Measurements from ENCODE around the gene DMD.

DMD gene

GRCh38 chrX:31331928-31332327 is 1879.4 kb downstream of the DMD start:
- Histone ChIP-seq H3K9me3 (ENCODE audit: insufficient read depth, low read length) (no peaks in the 10 kb centered on the region), H4K20me1 (ENCODE audit: insufficient read depth, low read length) (no peaks in the 10 kb centered on the region), H3K9ac (ENCODE audit: low read length) (no peak overlapping the region), H3K4me2 (ENCODE audit: low read length) (no peak overlapping the region), H2AFZ (ENCODE audit: low read depth, low read length) (no peak overlapping the region), H3K79me2 (ENCODE audit: low read length) (no peaks in the 10 kb centered on the region), H3K27me3 (ENCODE audit: low read depth, low read length) (no peaks in the 10 kb centered on the region), H3K4me3 (ENCODE audit: low read length) (no peak overlapping the region), H3K27ac (ENCODE audit: low read length) (no peak overlapping the region), H3K36me3 (replicated peaks; ENCODE audit: low read depth, low read length) (no peaks in the 10 kb centered on the region), H3K4me1 (ENCODE audit: low read length) (peaks cover 34% of the 10 kb centered on the region)
- TF ChIP-seq CTCF (IDR thresholded peaks at IDR 0.05; ENCODE audit: low read depth, low read length) (no peak), EZH2phosphoT487 (IDR thresholded peaks at IDR 0.05; ENCODE audit: low read depth) (no peak)

- H3K27ac ChIP-seq (ENCODE audit: low read length) = no peak overlapping the region
- TF ChIP-seq CTCF (IDR thresholded peaks at IDR 0.05; ENCODE audit: low read depth, low read length) (no peak), EZH2phosphoT487 (IDR thresholded peaks at IDR 0.05; ENCODE audit: low read depth) (no peak)
- H4K20me1 ChIP-seq (ENCODE audit: insufficient read depth, low read length) = no peaks in the 10 kb centered on the region
- H3K4me3 ChIP-seq (ENCODE audit: low read length) = no peak overlapping the region
- no peak overlapping the region for H3K4me2 ChIP-seq (ENCODE audit: low read length)
- H3K9ac ChIP-seq (ENCODE audit: low read length) = no peak overlapping the region
- H3K79me2 ChIP-seq (ENCODE audit: low read length) = no peaks in the 10 kb centered on the region
- no peaks in the 10 kb centered on the region for H3K27me3 ChIP-seq (ENCODE audit: low read depth, low read length)
- no peak overlapping the region for H2AFZ ChIP-seq (ENCODE audit: low read depth, low read length)
- H3K36me3 ChIP-seq (replicated peaks; ENCODE audit: low read depth, low read length) = no peaks in the 10 kb centered on the region
- peaks cover 38% of the 10 kb centered on the region for H3K4me1 ChIP-seq (ENCODE audit: low read length)
- no peaks in the 10 kb centered on the region for H3K9me3 ChIP-seq (ENCODE audit: insufficient read depth, low read length)
These were observed 1880.3 kb downstream of the DMD start for GRCh38 chrX:31331015-31331414.

- Histone ChIP-seq H3K9me3 (ENCODE audit: insufficient read depth, low read length) (no peaks in the 10 kb centered on the region), H3K4me2 (ENCODE audit: low read length) (peak overlapping the region; percentile 50), H3K27me3 (ENCODE audit: low read depth, low read length) (no peaks in the 10 kb centered on the region), H3K9ac (ENCODE audit: low read length) (no peak overlapping the region), H3K4me3 (ENCODE audit: low read length) (0 out of 2 replicates have a peak overlapping the region, but pooled peaks have one; percentile 3), H2AFZ (ENCODE audit: low read depth, low read length) (no peak overlapping the region), H4K20me1 (ENCODE audit: insufficient read depth, low read length) (no peaks in the 10 kb centered on the region), H3K27ac (ENCODE audit: low read length) (peak overlapping the region; percentile 64), H3K36me3 (replicated peaks; ENCODE audit: low read depth, low read length) (no peaks in the 10 kb centered on the region), H3K4me1 (ENCODE audit: low read length) (peaks cover 50% of the 10 kb centered on the region), H3K79me2 (ENCODE audit: low read length) (no peaks in the 10 kb centered on the region)
- TF ChIP-seq EZH2phosphoT487 (IDR thresholded peaks at IDR 0.05; ENCODE audit: low read depth) (no peak), CTCF (IDR thresholded peaks at IDR 0.05; ENCODE audit: low read depth, low read length) (no peak)
These were observed 1882.1 kb downstream of the DMD start for GRCh38 chrX:31329298-31329697.

- H3K4me2 ChIP-seq (ENCODE audit: low read length) = peak overlapping the region; percentile 75
These were observed 1887.7 kb downstream of the DMD start for GRCh38 chrX:31323658-31324057.

More at GRCh38 chrX:31323658-31324057, 1887.7 kb downstream of the DMD start:
- TF ChIP-seq CTCF (IDR thresholded peaks at IDR 0.05; ENCODE audit: low read depth, low read length) (no peak), EZH2phosphoT487 (IDR thresholded peaks at IDR 0.05; ENCODE audit: low read depth) (no peak)
- Histone ChIP-seq H3K27ac (ENCODE audit: low read length) (peak overlapping the region; percentile 94), H3K4me3 (ENCODE audit: low read length) (peak overlapping the region; percentile 73), H4K20me1 (ENCODE audit: insufficient read depth, low read length) (no peaks in the 10 kb centered on the region), H3K27me3 (ENCODE audit: low read depth, low read length) (no peaks in the 10 kb centered on the region), H2AFZ (ENCODE audit: low read depth, low read length) (no peak overlapping the region), H3K36me3 (replicated peaks; ENCODE audit: low read depth, low read length) (no peaks in the 10 kb centered on the region), H3K9ac (ENCODE audit: low read length) (peak overlapping the region; percentile 79), H3K9me3 (ENCODE audit: insufficient read depth, low read length) (no peaks in the 10 kb centered on the region), H3K79me2 (ENCODE audit: low read length) (peaks cover 12% of the 10 kb centered on the region; the same call in 1 of the 2 replicates), H3K4me1 (ENCODE audit: low read length) (peaks cover 83% of the 10 kb centered on the region)

Measured in OCI-LY3 (cell line).